GDM1 (cell line): ENCODE data around the gene SAA4.
"Not testable (repeated sequence)": the region's sequence is repeated elsewhere in the genome, so short reads cannot be mapped to it uniquely, and the experiment has no call there.

Source experiments
- DNase-seq: peaks from one replicate; lab custom pipeline; 2025; lab: John Stamatoyannopoulos, UW

SAA4 gene

GRCh38 chr11:18189476-18190245 lies 46.9 kb downstream of the SAA4 start:
- not testable (repeated sequence) for DNase-seq

DNA sequence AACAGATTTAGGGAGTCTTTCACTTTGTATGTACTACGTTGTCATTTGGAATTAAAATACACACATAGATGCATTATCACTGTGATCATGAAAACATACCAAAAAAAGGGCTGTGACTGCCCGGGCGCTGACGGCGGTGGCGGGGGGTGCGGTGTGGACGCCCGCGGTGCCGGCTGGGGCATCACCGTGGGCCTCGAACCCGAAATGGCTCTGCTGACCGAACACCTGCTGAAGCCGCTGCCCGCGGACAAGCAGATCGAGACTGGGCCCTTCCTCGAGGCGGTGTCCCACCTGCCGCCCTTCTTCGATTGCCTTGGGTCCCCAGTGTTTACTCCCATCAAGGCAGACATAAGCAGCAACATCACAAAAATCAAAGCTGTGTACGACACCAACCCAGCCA lies 47.8 kb downstream of the SAA4 start:
- no peak for DNase-seq
